OCI-LY1 (cell line): ENCODE measurements around the gene GAMT.

Experiments
- EZH2 ChIP-seq: fragments of 200-600 bp; sonication (generic), shearing (Covaris generic); IDR thresholded peaks from 2 replicates; pipeline ENCODE4 v1.8.0; 2017; ENCODE audit warnings: borderline replicate concordance, mixed run types, mild to moderate bottlenecking, antibody characterized with exemption, low read length, moderate library complexity, mixed read lengths
- TF ChIP-seq, protein P1 (sequence below): fragments of 200-600 bp; sonication (generic), shearing (Covaris generic); IDR thresholded peaks from 2 replicates; pipeline ENCODE4 v1.5.1; 2017; ENCODE audit warnings: mild to moderate bottlenecking, antibody characterized with exemption, low read length, moderate library complexity, mixed read lengths

DNA sequence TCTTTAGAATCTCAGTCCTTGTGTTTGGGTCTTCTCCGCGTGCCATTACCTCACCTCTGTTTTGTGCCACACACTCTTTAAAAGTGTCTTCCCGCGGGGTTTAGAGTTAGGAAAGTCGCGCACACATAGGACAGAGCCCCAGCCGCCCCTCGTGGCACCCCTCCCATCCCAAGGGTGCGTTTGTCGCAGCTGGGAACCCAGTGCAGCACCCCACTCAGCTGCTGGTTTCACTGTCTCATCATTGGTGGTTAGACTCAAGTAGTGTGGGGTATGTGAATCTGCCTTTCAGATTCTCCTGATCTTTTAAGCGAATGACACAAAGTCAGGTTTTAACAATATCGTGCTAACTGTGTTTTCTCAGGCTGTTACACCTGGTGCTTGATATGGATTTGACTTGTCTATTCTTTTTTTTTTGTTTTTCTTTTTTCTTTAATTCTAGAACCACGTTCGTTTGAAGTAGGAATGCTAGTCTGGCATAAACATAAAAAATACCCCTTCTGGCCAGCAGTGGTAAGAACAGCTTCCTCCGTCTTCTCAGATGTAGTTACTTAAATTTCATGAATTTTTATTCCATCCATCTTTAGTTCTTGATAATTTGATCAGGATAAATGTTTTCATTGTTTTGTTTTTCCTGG is 37.2 kb downstream of the GAMT start:
- TF ChIP-seq, protein P1, sequence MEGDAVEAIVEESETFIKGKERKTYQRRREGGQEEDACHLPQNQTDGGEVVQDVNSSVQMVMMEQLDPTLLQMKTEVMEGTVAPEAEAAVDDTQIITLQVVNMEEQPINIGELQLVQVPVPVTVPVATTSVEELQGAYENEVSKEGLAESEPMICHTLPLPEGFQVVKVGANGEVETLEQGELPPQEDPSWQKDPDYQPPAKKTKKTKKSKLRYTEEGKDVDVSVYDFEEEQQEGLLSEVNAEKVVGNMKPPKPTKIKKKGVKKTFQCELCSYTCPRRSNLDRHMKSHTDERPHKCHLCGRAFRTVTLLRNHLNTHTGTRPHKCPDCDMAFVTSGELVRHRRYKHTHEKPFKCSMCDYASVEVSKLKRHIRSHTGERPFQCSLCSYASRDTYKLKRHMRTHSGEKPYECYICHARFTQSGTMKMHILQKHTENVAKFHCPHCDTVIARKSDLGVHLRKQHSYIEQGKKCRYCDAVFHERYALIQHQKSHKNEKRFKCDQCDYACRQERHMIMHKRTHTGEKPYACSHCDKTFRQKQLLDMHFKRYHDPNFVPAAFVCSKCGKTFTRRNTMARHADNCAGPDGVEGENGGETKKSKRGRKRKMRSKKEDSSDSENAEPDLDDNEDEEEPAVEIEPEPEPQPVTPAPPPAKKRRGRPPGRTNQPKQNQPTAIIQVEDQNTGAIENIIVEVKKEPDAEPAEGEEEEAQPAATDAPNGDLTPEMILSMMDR: peak; percentile 49
- TF ChIP-seq EZH2: no peak
